ENCODE data around the gene SEPTIN14.
"Not testable (repeated sequence)": the region's sequence is repeated elsewhere in the genome, so short reads cannot be mapped to it uniquely, and the experiment has no call there.

The SEPTIN14 gene

GRCh38 chr7:55778631-55779030 lies 83.9 kb downstream of the SEPTIN14 start:
- no peak for DNase-seq

GRCh38 chr7:55776196-55776595 lies 86.4 kb downstream of the SEPTIN14 start:
- DNase-seq = no peak

GRCh38 chr7:55775051-55775420 lies 87.5 kb downstream of the SEPTIN14 start:
- DNase-seq = no peak

GRCh38 chr7:55774327-55775050 lies 88.1 kb downstream of the SEPTIN14 start:
- no peak for DNase-seq

- DNase-seq = no peak
Observed at GRCh38 chr7:55770778-55771177, 91.8 kb downstream of the SEPTIN14 start.

- not testable (repeated sequence) for DNase-seq
Observed at GRCh38 chr7:55753274-55753862, 109.2 kb downstream of the SEPTIN14 start.

GRCh38 chr7:55744706-55745105 lies 117.8 kb downstream of the SEPTIN14 start:
- not testable (repeated sequence) for DNase-seq
